Right forelimb (tissue), 1 donor: Measurements from ENCODE around the gene AQP6.

Source experiments
- DNase-seq: peaks from one replicate; pipeline ENCODE4 v3.0.0-alpha.2; 2018

The AQP6 gene, protein sequence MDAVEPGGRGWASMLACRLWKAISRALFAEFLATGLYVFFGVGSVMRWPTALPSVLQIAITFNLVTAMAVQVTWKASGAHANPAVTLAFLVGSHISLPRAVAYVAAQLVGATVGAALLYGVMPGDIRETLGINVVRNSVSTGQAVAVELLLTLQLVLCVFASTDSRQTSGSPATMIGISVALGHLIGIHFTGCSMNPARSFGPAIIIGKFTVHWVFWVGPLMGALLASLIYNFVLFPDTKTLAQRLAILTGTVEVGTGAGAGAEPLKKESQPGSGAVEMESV

DNA sequence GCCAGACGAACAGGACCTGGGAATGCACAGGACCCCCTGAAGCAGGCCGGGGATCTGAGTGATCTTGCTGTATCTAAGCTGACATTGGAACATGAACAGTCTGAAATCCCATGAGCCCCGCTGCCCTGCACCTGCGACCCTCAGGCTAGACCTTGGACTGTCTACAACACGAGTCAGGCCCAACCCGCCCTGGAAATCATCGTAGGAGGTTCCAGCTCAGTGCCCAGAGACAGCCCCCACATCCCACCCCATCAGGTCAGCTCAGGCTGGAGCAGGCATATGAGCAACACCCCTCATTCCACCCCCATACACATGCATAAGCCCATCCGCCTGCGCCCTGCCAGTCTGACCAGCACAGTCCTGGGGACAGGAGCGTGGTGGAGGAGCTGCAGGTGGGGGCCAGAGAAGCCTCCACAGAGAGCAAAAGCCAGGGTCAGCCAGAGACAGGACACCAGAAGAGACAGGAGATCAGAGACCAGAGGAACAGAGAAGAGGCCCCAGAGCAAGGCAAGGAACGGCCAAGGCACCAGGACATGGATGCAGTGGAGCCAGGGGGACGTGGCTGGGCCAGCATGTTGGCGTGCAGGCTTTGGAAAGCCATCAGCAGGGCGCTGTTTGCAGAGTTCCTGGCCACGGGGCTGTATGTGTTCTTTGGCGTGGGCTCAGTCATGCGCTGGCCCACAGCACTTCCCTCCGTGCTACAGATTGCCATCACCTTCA is at the start of gene AQP6:
Gene AQP6, plus strand, starts transcription at position 307 of the 720 bp plus-strand sequence. Its CDS starts 227 bp downstream, at position 534.
- DNase-seq = no peak

DNA sequence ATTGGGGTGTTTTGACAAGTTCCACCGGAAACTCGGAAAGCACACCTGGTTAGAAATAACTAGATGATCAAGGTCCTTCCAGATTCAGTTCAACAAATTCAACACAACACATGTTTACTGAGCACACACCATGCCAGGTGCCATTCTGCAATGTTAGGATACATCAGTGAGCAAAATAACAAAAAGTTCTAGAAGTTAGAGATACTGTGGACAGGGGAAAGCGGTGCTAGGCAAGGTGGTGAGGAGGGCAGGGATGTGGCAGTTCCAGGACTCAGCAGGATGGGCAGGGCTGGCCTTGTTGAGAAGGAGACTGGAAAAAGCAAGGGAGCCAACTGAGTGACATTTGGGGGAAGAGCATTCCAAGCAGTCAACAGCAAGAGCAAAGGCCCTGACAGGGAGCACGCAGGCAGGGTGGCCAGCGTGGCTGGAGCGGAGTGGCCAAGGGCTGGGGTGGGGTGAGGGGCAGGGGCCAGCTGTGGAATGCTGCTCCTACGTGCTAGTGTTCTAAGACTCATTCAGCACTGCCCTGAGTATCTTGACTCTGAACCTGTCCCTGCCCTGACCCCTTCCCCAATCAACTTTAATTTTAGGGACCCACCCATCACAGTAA is 49.6 kb upstream of the AQP6 start:
- no peak for DNase-seq

DNA sequence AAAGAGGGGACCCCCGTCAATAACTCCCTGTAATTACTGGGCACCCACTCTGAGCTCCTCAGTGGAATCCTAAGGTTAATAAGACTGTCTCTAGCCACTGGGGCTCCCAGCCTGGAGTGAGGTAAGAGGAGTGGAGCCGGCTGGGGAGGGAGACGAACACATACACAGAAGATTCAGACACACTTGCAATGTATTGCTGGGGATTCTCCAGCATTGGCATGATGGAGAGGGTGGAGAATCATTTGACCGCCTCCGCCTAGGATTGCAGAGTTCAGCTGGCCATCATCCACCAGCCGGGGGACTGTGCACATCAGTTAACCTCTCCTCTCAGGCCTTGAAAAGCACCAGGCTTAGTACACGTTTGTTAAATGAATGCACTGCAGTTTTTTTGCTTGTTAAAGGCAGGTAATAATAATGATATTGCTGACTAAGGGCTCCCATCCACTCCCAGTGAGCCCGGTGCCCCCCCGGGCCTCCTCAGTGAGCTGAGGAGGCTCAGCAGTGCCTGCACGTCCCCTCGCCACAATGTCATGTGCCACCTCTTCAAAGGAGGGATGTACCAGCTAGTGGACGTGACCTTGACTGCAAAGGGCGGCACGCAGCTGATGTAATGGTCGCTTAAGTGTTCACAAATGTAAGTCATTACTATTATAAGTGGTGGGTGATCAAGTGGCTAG is 48.7 kb upstream of the AQP6 start:
- DNase-seq = no peak

DNA sequence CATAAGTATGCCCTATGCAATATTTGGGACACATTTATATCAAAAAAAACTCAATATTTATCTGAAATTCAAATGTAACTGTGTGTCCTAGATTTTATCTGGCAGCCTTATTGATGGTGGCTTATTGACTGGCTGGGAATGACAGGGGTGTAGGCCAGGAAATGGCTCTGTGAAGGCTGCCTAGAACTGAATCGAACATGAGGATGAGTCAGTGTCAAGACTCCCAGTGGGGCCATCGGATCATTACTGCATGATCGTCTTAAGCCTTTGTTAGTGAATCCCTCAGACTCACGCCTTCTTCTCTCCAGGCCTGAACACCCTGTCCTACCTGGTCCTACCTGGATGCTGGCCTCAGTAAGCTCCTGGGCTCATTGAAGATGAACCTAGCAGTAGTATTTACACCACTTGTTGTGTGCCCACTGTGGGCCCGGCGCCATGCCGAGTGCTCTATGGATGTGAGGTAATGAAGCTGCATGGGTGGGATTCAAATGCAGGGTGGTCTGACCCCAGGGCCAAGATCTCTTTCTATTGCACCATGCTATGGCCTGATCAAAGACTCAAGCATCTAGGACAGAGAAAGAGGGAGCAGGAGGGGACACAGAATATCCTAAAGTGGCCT is 48.0 kb upstream of the AQP6 start:
- DNase-seq = no peak

DNA sequence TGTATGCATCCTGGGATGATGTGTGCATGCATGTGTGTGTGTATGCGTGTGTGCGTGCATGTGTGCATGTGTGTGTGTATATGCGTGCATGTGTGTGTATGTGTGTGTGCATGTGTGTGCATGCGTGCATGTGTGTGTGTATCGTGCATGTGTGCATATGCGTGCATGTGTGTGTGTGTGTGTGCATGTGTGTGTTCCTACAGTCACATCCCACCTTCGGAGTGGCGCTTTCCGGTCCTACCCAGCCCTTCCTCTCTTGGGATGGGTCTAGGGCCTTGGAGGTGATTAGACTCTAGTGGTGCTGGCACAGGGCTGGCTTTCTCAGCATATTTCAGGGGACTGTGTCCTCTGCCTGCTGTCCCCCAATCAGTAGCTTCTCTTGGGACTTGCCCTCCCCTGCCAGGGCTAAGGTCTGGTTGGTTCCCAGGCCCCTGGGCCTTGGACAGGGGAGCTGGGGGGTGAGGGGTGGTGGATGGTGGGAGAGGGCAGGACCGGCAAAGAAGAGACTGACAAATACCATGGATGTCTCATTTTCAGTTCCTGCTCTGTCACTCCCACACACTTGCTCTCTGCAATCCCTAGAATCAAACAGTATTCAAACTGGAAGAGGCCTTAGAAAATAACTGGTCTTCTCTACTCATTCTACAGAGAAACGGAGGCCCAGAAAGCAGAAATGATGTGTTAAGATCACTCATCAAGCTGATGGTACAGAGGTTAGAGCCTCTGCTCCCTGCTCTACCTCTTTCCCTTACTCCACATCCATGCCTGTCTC is 47.1 kb upstream of the AQP6 start:
- no peak for DNase-seq

DNA sequence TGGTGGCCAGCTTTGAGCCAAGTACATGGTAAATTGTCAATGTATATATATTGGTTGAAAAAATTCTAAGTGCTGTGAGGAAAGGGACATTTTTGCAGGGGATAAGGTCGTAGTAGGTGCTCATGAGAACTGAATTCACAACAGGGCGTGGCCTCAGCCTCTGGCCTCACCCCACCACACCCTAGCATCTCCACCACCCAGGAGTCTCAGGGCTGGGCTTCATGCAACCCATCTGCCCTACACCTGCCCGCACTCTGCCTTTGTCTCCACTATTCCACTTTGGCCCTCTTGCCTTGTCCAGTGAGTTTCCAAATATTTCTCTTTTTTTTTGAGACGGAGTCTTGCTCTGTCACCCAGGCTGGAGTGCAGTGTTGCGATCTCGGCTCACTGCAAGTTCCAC is 44.3 kb upstream of the AQP6 start:
- DNase-seq = no peak

DNA sequence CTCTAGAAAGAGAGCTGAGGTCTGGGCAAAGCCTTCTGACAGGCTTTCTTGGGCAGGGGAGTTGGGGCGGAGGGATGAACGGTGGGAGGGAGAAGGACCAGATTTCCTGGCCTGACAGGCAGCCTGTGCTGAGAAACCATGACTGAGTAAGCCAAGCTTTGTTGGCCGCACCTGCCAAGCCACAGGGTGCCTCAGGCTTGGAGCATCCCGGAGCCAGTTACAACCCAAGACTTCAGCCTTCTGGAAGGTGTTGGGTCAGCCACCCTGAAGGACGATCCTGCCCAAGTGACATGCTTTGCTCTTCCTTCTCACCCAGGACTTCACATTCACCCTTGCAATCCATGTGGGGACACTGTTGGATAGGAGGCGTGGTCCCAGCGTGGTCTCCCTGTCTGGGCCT is 43.2 kb upstream of the AQP6 start:
- no peak for DNase-seq

DNA sequence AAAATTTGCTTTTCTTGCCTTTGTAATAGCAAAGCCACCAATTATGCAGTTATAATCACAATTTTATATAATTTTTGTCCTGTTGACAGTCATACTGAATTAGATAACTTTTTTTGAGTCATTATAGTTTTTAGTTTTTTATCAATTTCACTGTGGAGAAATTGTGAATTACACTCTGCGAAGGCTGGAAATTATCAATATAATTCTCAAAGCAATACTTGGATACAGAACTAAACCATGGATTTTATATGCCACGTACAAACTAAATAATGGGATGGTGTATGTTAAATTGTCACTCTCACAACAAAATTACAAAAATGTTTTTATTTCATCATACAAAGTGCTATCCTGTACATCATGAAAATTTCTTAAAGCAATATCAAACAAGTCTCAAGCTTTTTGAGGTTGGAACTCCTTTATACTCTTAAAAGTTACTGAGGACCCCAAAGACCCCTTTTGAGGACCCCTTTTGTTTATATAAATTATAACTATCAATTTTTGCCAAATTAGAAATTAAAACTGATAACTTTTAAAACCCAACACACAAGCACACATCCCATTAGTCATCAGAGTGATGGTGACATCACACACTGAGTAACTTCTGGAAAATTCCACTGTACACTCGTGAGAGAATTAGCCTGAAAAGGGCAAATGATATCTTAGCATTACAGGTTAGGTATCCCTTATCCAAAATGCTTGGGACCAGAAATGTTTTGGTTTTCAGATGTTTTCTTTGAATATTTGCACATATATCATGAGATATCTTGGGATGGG is 42.0 kb upstream of the AQP6 start:
- no peak for DNase-seq

DNA sequence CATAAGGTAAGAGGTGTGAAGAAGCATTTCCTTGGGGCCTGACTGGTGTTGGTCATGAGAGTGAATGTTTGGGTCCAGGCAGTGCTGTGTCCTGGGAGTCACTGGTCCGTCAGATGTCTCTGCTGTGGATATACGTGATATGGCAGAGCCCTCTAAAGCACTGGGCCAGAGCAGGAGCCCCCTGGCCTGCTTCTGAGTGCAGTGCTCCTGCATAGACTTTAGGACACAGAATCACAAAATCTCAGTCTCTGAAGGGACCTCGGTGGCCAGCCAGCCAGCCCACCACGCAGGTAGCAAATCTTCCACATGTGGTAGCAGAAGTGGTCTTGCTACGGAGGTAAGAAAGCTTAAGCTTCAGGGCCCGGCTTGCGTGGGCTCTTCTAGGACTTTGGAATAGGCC is 40.7 kb upstream of the AQP6 start:
- no peak for DNase-seq

DNA sequence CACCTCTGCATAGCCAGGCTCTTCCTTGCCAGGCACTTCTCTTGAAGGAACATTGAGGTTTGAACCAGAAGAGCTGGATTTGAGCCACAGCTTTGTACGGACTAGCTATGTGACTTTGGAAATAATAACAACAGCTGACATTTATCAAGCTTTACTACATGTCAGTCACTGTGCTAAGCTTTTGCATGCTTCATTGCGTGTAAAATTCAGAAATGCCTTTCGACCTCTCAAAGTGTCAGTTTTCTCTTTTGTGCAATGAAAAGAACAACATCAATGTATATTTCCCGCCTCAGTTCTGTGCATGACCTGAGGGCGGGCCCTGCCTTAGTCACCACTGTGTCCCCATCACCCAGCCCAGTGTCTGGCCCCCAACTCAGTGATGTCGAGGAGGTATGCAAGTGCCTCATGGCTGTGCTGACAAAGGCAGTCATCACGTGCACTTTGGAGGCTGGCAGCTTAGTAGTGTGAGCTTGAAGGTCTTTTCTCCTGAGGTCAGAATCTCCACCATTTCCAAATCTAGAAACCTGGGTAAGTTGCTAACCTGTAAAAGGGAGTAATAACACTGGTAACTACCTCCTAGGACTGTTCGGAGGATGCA is 40.1 kb upstream of the AQP6 start:
- DNase-seq = no peak

DNA sequence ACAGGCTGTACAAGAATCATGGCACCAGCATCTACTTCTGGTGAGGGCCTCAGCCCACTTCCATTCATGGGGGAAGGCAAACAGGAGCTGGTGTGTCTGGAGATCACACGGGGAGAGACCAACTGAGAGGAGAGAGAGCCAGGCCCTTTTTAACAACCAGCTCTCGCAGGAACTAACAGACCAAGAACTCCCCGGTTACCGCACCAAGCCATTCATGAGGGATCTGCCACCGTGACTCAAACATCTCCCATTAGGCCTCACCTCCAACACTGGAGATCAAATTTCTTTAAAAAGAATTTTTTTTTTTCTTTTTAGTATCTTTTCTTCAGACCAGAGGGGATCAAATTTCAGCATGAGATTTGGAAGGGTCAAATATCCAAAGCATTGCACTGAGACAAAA is 39.0 kb upstream of the AQP6 start:
- DNase-seq = no peak

DNA sequence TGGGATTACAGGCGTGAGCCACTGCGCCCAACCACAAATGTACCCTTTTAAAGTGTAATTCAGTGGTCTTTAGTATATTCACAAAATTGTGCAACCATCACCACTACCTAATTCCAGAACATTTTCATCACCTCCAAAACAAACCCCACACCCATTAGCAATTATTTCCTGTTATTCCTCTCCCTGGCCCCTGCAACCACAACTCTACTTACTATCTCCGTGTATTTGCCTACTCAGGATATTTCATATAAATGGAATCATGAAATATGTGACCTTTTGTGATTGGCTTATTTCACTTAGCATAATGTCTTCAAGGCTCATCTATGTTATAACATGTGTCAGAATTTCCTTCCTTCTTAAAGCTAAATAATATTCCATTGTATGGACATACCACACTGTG is 38.2 kb upstream of the AQP6 start:
- DNase-seq = no peak

DNA sequence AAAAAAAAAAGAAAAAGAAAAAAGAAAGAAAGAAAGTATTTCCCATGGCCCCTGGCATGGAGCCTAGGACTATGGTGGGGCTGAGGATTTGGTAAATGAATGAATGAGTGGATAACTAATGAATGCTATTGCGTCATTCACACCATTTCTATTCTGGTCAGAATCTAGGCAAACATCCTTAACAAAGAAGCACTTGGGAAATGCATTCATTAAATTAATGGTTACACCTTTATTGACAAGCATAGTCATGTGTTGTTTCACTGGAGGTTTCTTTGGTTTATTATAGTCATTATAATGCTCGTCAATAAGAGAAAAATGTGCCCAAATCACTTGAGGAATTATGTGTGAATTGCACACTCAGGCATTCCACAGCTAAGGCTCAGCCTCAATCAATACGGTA is 35.8 kb upstream of the AQP6 start:
- no peak for DNase-seq

DNA sequence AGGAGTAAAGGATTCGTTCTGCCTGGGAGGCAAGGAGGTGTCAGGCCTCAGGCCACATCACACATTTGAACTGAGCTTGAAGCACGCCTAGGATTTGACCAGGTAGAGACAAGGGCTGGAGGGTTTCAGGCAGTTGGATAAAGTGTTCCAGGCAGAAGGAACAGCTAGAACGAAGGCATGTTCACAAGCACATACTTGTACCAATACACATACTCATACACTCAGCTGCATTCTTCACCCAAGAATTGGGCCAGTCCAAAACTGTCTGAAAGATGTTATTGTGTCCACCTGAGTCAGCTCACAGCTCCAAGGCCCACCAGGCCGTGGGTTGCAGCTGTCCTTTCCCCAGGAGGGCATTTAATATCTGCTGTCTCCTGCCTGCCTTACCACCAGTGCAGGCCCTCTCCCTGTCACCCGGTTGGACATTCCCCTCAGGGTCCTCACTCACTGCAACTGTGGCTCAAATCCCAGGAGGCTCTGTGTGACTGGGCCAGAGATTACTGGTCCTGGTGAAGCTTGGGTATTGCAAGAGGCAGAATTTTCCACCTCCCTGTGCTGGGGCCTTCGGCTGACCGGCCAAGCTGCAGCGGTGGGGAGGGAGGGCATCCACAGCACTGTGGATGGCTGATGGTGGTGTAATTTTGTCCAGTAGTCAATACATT is 35.0 kb upstream of the AQP6 start:
- DNase-seq = no peak

DNA sequence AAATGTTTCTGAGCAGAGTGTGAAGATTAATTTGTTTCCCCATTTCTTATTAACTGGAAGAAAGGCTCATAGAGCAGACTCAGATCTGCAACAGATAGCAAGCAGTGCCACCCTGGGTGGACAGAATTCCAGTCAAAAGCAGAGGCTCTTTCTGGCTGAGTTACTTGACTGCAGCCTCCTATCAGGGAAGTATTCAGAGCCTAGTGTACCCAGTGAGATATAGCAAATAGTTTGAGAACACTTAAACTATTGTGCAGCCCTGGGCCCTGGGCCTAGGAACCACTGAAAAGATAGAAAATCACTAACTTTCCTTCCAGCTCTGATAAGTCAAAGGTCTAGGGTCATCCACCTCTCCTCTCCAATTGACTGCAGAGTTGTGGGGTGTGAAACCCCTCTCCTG is 33.4 kb upstream of the AQP6 start:
- no peak for DNase-seq

DNA sequence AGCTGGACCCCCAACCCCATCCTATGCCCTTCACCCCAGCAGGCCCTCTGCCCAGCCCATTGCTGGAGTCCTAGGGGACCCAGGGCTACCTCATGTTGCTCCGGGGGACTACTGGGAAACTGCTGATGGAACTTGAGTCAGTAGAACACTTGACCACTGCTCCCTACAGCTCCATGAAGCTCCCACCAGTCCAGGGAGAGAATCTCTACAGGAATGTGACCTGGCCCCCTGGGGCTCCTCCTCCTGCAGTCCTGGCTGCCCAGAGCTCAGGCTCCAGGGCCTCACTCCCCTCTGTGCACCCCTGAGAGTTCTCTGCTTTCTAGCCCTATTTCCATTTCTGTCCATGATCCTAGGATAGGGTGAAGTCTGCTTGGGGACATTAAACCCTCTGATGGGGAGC is 33.0 kb upstream of the AQP6 start:
- no peak for DNase-seq

DNA sequence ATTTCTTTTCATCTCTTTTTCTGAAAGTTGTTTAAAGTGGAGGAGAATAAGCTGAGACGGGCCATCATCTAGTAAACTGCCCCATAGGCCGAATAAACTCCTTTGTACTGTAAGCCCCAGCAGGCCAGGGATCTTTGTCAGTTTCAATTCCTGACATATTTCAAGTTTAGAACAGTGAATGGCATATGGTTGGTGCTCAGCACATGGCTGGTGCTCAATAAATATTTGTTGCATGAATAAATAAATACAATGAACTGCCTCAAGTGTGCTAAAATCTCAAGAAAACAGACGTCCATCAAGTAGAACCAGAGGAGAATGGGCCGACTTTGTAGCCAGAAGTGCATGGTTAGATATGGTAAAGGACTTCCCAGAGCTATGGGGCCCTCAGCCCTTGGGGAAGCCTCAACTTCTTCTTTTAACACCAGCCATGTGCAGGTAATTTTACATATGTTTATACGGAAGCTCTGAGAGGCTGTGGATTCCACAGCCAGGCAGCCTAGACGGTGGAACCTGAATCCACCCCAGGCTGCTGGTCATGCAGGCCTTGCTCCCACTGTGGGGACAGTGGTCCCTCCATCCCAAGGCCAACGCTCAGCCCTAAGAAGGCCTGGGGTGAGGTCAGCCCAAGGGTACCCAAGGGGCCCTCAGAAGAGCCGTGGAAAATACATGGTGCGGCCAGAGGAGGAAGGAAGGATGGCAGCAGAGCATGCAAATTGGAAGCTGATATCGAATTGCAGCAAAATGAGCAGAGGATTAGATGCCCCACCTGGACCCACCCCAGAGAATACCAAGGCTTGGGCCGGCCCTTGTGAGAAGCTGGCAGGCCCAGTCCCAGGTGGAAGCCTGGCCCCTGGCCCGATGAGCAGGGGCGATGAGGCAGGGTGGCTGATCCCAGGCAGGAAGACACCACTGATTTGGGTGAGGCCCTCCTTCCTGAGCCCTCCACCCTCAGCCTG is 30.9 kb upstream of the AQP6 start:
- no peak for DNase-seq

DNA sequence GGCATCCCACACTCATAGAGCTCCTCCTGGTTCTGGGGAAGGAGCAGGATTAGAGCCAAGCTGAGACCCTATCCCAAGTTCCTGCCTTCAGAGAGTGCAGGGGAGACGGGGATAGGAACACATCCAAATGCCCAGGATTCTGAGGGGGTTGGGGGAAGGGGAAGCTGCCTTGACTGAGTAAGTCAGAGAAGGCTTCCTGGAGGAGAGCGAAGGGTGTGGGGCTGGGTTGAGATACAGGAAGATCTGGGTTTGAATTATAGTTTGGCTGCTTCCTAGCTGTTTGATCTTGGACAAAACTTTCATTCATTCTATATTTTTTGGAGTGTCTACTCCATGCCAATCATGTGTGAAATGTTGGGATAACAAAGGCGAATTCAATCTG is 30.2 kb upstream of the AQP6 start:
- no peak for DNase-seq

DNA sequence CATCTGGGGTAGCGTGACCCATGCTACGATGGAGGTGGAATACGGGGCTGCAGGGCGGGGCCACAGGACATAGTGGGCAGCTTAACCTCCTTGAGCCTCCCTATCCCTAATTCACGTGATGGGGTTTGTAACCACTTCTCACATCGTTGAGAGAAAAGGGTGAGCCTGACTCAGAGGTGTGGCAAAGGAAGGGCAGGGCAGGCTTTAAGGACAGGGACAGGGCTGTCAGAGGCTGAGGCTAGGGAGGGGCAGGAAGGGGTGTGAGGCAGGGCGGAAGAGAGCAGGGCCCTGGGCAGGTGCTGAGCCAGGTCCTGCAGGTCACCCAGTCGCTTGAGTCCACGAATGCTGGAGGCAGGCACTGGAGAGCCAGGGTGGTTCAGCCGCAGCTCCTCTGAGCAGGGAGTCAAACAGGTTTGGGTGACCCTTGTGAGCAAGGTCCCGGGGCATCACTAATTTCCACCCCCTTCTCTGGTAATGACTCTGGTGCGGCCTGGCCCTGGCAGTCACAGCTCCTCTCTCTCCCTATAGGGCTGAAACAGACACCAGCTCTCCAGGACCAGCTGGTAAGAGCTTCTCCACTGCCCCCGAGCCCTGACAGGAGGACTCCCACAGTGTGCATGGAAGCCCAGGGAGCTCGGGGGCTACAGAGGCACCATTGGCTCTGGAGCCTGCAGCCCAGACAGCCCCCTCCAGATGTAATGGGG is 29.7 kb upstream of the AQP6 start:
- DNase-seq = no peak
